Naive thymus-derived CD4-positive, alpha-beta T cell (primary cell): Measurements from ENCODE around the gene SMPD4. TPM values are rescaled to one million over a fixed set of nuclear protein-coding genes. Genes with fewer than 3 reads are reported as not detected.
"Not testable (repeated sequence)": the region's sequence is repeated elsewhere in the genome, so short reads cannot be mapped to it uniquely, and the experiment has no call there.

Experiments used
- ATAC-seq: fragments of 150-1000 bp; cut with Tn5 transposase; 2 replicates; pipeline ENCODE4 v1.10.0; 2021; ENCODE audit warnings: mild to moderate bottlenecking, moderate library complexity
- CTCF ChIA-PET: fragments of 350-600 bp; sonication (Branson Sonifier 250); formaldehyde crosslinking; loops from one replicate; lab custom pipeline; 2021; ENCODE audit warnings: antibody characterized with exemption; lab: Charles Lee
- POLR2A ChIA-PET: fragments of 350-600 bp; sonication (Branson Sonifier 250); formaldehyde crosslinking; loops from one replicate; lab custom pipeline; 2021; ENCODE audit warnings: antibody characterized with exemption, inconsistent platforms; lab: Charles Lee
- DNase-seq, 9 donors: peaks; one replicate each; pipeline versions ENCODE4 v3.0.0 to v3.0.0-alpha.2; 2020 to 2022; ENCODE audit warnings: mixed read lengths in 1 of 9
- H3K27ac ChIP-seq: one replicate; pipeline ENCODE4 v1.7.0; 2013; ENCODE audit warnings: mild to moderate bottlenecking, low read depth, low read length, moderate library complexity
- H3K27me3 ChIP-seq, 2 donors: one replicate each; pipeline ENCODE4 v1.7.0; 2013; ENCODE audit warnings: low read length in 2 of 2, mild to moderate bottlenecking in 2 of 2, moderate library complexity in 2 of 2; ENCODE audit not compliant: control insufficient read depth in 2 of 2, insufficient read depth in 2 of 2
- H3K36me3 ChIP-seq, 3 experiments: 1 replicate in 2 of 3; 2 replicates in 1 of 3; pipeline ENCODE4 v1.7.0; 2013; ENCODE audit warnings: low read length in 3 of 3, mild to moderate bottlenecking in 3 of 3, moderate library complexity in 1 of 3; ENCODE audit not compliant: insufficient read depth in 3 of 3, control insufficient read depth in 2 of 3
- H3K4me1 ChIP-seq, 2 donors: one replicate each; pipeline ENCODE4 v1.7.0; 2013; ENCODE audit warnings: low read length in 2 of 2, mild to moderate bottlenecking in 2 of 2, moderate library complexity in 1 of 2; ENCODE audit not compliant: control insufficient read depth in 2 of 2, insufficient read depth in 2 of 2
- H3K4me3 ChIP-seq: 2 replicates; pipeline ENCODE4 v1.7.0; 2013; ENCODE audit warnings: mild to moderate bottlenecking, low read length
- H3K9me3 ChIP-seq, 3 experiments: 1 replicate in 2 of 3; 2 replicates in 1 of 3; pipeline ENCODE4 v1.7.0; 2013; ENCODE audit warnings: low read length in 3 of 3; ENCODE audit not compliant: control insufficient read depth in 2 of 3
- H3K27ac Mint-ChIP-seq, 9 donors: one replicate each; pipeline ENCODE4 v1.8.0; 2020 to 2022; ENCODE audit warnings: mixed read lengths in 9 of 9, mild to moderate bottlenecking in 8 of 9, moderate library complexity in 5 of 9, inconsistent platforms in 2 of 9
- H3K27me3 Mint-ChIP-seq, 5 donors: one replicate each; pipeline ENCODE4 v1.8.0; 2021 to 2022; ENCODE audit warnings: mixed read lengths in 5 of 5, mild to moderate bottlenecking in 1 of 5
- H3K36me3 Mint-ChIP-seq, 5 donors: one replicate each; pipeline ENCODE4 v1.8.0; 2020 to 2022; ENCODE audit warnings: mixed read lengths in 5 of 5, mild to moderate bottlenecking in 3 of 5, inconsistent platforms in 1 of 5
- H3K4me1 Mint-ChIP-seq, 7 donors: one replicate each; pipeline ENCODE4 v1.8.0; 2020 to 2022; ENCODE audit warnings: mixed read lengths in 7 of 7, mild to moderate bottlenecking in 3 of 7, inconsistent platforms in 1 of 7
- H3K4me3 Mint-ChIP-seq, 10 donors: one replicate each; pipeline ENCODE4 v1.8.0; 2020 to 2022; ENCODE audit warnings: mild to moderate bottlenecking in 10 of 10, mixed read lengths in 10 of 10, moderate library complexity in 6 of 10, inconsistent platforms in 2 of 10
- H3K9me3 Mint-ChIP-seq, 11 donors: one replicate each; pipeline ENCODE4 v1.8.0; 2020 to 2022; ENCODE audit warnings: mixed read lengths in 11 of 11, mild to moderate bottlenecking in 4 of 11, inconsistent platforms in 1 of 11, moderate library complexity in 1 of 11
- intact Hi-C, 2 donors: fragments of 100-400 bp; cut with micrococcal nuclease; formaldehyde crosslinking; loops; one replicate each; pipeline ENCODE4 v1.15.1; 2023
- polyA plus RNA-seq, 2 donors: library from polyadenylated mRNA; unstranded; fragments of 300-500 nt; fragmentation: Illumina TruSeq; gene quantifications; one replicate each; pipeline ENCODE4 v1.2.3, GENCODE V29; 2021
- total RNA-seq, 6 experiments: library from RNA in 5 of 6; stranded (reverse) in 5 of 6; gene quantifications; 1 replicate in 5 of 6; 2 replicates in 1 of 6; pipeline ENCODE4 v1.2.3 and lab custom pipeline; 2021 to 2026

The SMPD4 gene
- total and polyA plus RNA-seq, 7 experiments from 2014 or later = 37.0 to 82.9 (median 57.2) TPM

GRCh38 chr2:130196052-130196451, 14.7 kb upstream of the SMPD4 start:
- H3K4me1 Mint-ChIP-seq, H3K27ac ChIP-seq, intact Hi-C loops, ATAC-seq, H3K4me1 ChIP-seq, DNase-seq, CTCF ChIA-PET, H3K9me3 ChIP-seq, H3K27me3 Mint-ChIP-seq, H3K4me3 Mint-ChIP-seq, H3K27me3 ChIP-seq, H3K9me3 Mint-ChIP-seq, H3K27ac Mint-ChIP-seq, H3K36me3 ChIP-seq, POLR2A ChIA-PET, H3K36me3 Mint-ChIP-seq, H3K4me3 ChIP-seq: not testable (repeated sequence)

- H3K27ac ChIP-seq, H3K36me3 ChIP-seq, intact Hi-C loops, ATAC-seq, H3K27ac Mint-ChIP-seq, H3K4me1 ChIP-seq, H3K4me1 Mint-ChIP-seq, H3K4me3 Mint-ChIP-seq, CTCF ChIA-PET, DNase-seq, H3K9me3 Mint-ChIP-seq, H3K27me3 Mint-ChIP-seq, H3K4me3 ChIP-seq, H3K27me3 ChIP-seq, POLR2A ChIA-PET, H3K9me3 ChIP-seq: not testable (repeated sequence)
- peaks cover 0 to 11% (median 3%) of the 10 kb centered on the region in 5 donors for H3K36me3 Mint-ChIP-seq
Observed at GRCh38 chr2:130195089-130195635, 13.8 kb upstream of the SMPD4 start.

GRCh38 chr2:130193824-130194223, 12.4 kb upstream of the SMPD4 start:
- H3K27ac Mint-ChIP-seq, H3K4me3 ChIP-seq, CTCF ChIA-PET, H3K4me1 Mint-ChIP-seq, H3K27me3 Mint-ChIP-seq, H3K9me3 Mint-ChIP-seq, H3K27me3 ChIP-seq, H3K36me3 ChIP-seq, H3K9me3 ChIP-seq, H3K27ac ChIP-seq, intact Hi-C loops, ATAC-seq, POLR2A ChIA-PET, H3K4me1 ChIP-seq, DNase-seq, H3K4me3 Mint-ChIP-seq: not testable (repeated sequence)
- H3K36me3 Mint-ChIP-seq = peaks cover 0 to 11% (median 3%) of the 10 kb centered on the region in 5 donors

GRCh38 chr2:130192451-130192850, 11.0 kb upstream of the SMPD4 start:
- POLR2A ChIA-PET, ATAC-seq, H3K4me3 Mint-ChIP-seq, DNase-seq, H3K27me3 ChIP-seq, H3K4me1 ChIP-seq, H3K9me3 ChIP-seq, H3K27ac ChIP-seq, CTCF ChIA-PET, H3K27ac Mint-ChIP-seq, intact Hi-C loops, H3K4me1 Mint-ChIP-seq, H3K27me3 Mint-ChIP-seq, H3K9me3 Mint-ChIP-seq, H3K4me3 ChIP-seq, H3K36me3 ChIP-seq: not testable (repeated sequence)
- H3K36me3 Mint-ChIP-seq = peaks cover 0 to 11% (median 3%) of the 10 kb centered on the region in 5 donors

GRCh38 chr2:130191319-130191718, 9.9 kb upstream of the SMPD4 start:
- H3K4me1 Mint-ChIP-seq, H3K27me3 ChIP-seq, ATAC-seq, H3K9me3 Mint-ChIP-seq, H3K4me3 ChIP-seq, H3K36me3 ChIP-seq, intact Hi-C loops, H3K4me3 Mint-ChIP-seq, CTCF ChIA-PET, H3K9me3 ChIP-seq, H3K27me3 Mint-ChIP-seq, H3K4me1 ChIP-seq, H3K27ac ChIP-seq, H3K27ac Mint-ChIP-seq: not testable (repeated sequence)
- peaks cover 0 to 11% (median 3%) of the 10 kb centered on the region in 5 donors for H3K36me3 Mint-ChIP-seq
- peak in 1 of 9 donors; percentile 7 for DNase-seq
- POLR2A ChIA-PET = interaction anchor here (1.0 kb wide), 1 partner anchor 10 kb away, joined by 3 read pairs; the partner anchor contains the start of gene SMPD4

- peaks cover 0 to 11% (median 3%) of the 10 kb centered on the region in 5 donors for H3K36me3 Mint-ChIP-seq
- Histone ChIP-seq H3K27me3 (no peaks in the 10 kb centered on the region), H3K4me3 (no peak overlapping the region), H3K4me1 (no peaks in the 10 kb centered on the region), H3K36me3 (peaks cover 0 to 9% (median 0%) of the 10 kb centered on the region in 3 experiments), H3K27ac (no peak overlapping the region), H3K9me3 (no peaks in the 10 kb centered on the region)
- H3K9me3 Mint-ChIP-seq = no peaks in the 10 kb centered on the region
- CTCF ChIA-PET = no interaction called here
- H3K27ac Mint-ChIP-seq = no peak overlapping the region
- H3K27me3 Mint-ChIP-seq = no peaks in the 10 kb centered on the region
- intact Hi-C loops = no loop called here
- DNase-seq (no peak), ATAC-seq (no peak)
- no peak overlapping the region for H3K4me3 Mint-ChIP-seq
- peaks cover 0 to 6% (median 0%) of the 10 kb centered on the region in 7 donors for H3K4me1 Mint-ChIP-seq
- POLR2A ChIA-PET = interaction anchor here (1.0 kb wide), 1 partner anchor 9 kb away, joined by 3 read pairs; the partner anchor contains the start of gene SMPD4
Observed at GRCh38 chr2:130190237-130190636, 8.8 kb upstream of the SMPD4 start.

- H3K4me3 ChIP-seq, H3K4me1 ChIP-seq, H3K27me3 Mint-ChIP-seq, CTCF ChIA-PET, H3K4me1 Mint-ChIP-seq, H3K9me3 Mint-ChIP-seq, H3K4me3 Mint-ChIP-seq, H3K27ac Mint-ChIP-seq, DNase-seq, H3K27ac ChIP-seq, ATAC-seq, H3K9me3 ChIP-seq, POLR2A ChIA-PET, H3K36me3 ChIP-seq, H3K27me3 ChIP-seq: not testable (repeated sequence)
- intact Hi-C loops = loop anchor here in 1 of 2 donors (10.0 kb wide), 1 partner anchor 1496 kb away; no protein-coding TSS in a partner anchor
- H3K36me3 Mint-ChIP-seq = peaks cover 0 to 11% (median 3%) of the 10 kb centered on the region in 5 donors
Observed at GRCh38 chr2:130188958-130189357, 7.6 kb upstream of the SMPD4 start.
